Naive B cell (primary cell): Measurements from ENCODE around the gene CACNA2D3. TPM values are rescaled to one million over a fixed set of nuclear protein-coding genes. Genes with fewer than 3 reads are reported as not detected.

Source experiments
- ATAC-seq, 2 donors: fragments of 150-1000 bp; cut with Tn5 transposase; 2 replicates each; pipeline ENCODE4 v1.10.0; 2021; ENCODE audit warnings: low read depth in 2 of 2, mild to moderate bottlenecking in 2 of 2, moderate library complexity in 2 of 2
- DNase-seq: peaks from one replicate; pipeline ENCODE4 v3.0.0; 2022
- H3K27ac Mint-ChIP-seq, 6 donors: one replicate each; pipeline ENCODE4 v1.8.0; 2020 to 2022; ENCODE audit warnings: mild to moderate bottlenecking in 6 of 6, mixed read lengths in 6 of 6, moderate library complexity in 5 of 6, inconsistent platforms in 2 of 6
- H3K27me3 Mint-ChIP-seq, 3 donors: one replicate each; pipeline ENCODE4 v1.8.0; 2021 to 2022; ENCODE audit warnings: mixed read lengths in 3 of 3, mild to moderate bottlenecking in 1 of 3
- H3K36me3 Mint-ChIP-seq, 2 donors: one replicate each; pipeline ENCODE4 v1.8.0; 2020 to 2022; ENCODE audit warnings: mixed read lengths in 2 of 2, inconsistent platforms in 1 of 2, mild to moderate bottlenecking in 1 of 2
- H3K4me1 Mint-ChIP-seq, 3 donors: one replicate each; pipeline ENCODE4 v1.8.0; 2020 to 2022; ENCODE audit warnings: mixed read lengths in 3 of 3, inconsistent platforms in 1 of 3, mild to moderate bottlenecking in 1 of 3, moderate library complexity in 1 of 3
- H3K4me3 Mint-ChIP-seq, 8 donors: one replicate each; pipeline ENCODE4 v1.8.0; 2020 to 2022; ENCODE audit warnings: mild to moderate bottlenecking in 8 of 8, mixed read lengths in 8 of 8, moderate library complexity in 8 of 8, inconsistent platforms in 2 of 8
- H3K9me3 Mint-ChIP-seq, 7 donors: one replicate each; pipeline ENCODE4 v1.8.0; 2020 to 2022; ENCODE audit warnings: mixed read lengths in 7 of 7, mild to moderate bottlenecking in 5 of 7, inconsistent platforms in 2 of 7, moderate library complexity in 1 of 7
- polyA plus RNA-seq, 6 donors: library from polyadenylated mRNA; unstranded; fragments of 300-500 nt; fragmentation: Illumina TruSeq; gene quantifications; one replicate each; pipeline ENCODE4 v1.2.3, GENCODE V29; 2021; ENCODE audit warnings: low read depth in 6 of 6

CACNA2D3 gene
- polyA plus RNA-seq, 6 donors from 2014 or later: not detected

GRCh38 chr3:54846119-54846518 lies 723.8 kb downstream of the CACNA2D3 start:
- DNase-seq (no peak), ATAC-seq (no peak)
- Mint-ChIP-seq H3K27ac (no peak overlapping the region), H3K4me1 (no peaks in the 10 kb centered on the region), H3K9me3 (peaks cover 0 to 7% (median 2%) of the 10 kb centered on the region in 7 donors), H3K27me3 (peaks cover 0 to 11% (median 8%) of the 10 kb centered on the region in 3 donors), H3K4me3 (no peak overlapping the region), H3K36me3 (no peaks in the 10 kb centered on the region)

- Mint-ChIP-seq H3K4me3 (no peak overlapping the region), H3K36me3 (no peaks in the 10 kb centered on the region), H3K4me1 (no peaks in the 10 kb centered on the region), H3K27me3 (peaks cover 0 to 11% (median 8%) of the 10 kb centered on the region in 3 donors), H3K9me3 (peaks cover 0 to 7% (median 2%) of the 10 kb centered on the region in 7 donors), H3K27ac (no peak overlapping the region)
- DNase-seq (no peak), ATAC-seq (no peak)
Measured at GRCh38 chr3:54847361-54847760, 725.0 kb downstream of the CACNA2D3 start.

- no peak for DNase-seq
- H3K27me3 Mint-ChIP-seq: peaks cover 0 to under 1% (median under 1%) of the 10 kb centered on the region in 3 donors
- peaks cover 0 to 2% (median 0%) of the 10 kb centered on the region in 7 donors for H3K9me3 Mint-ChIP-seq
- H3K4me3 Mint-ChIP-seq: no peak overlapping the region
- H3K27ac Mint-ChIP-seq: no peak overlapping the region
- no peak for ATAC-seq
- no peaks in the 10 kb centered on the region for H3K4me1 Mint-ChIP-seq
- H3K36me3 Mint-ChIP-seq: no peaks in the 10 kb centered on the region
Measured at GRCh38 chr3:54849360-54849759, 727.0 kb downstream of the CACNA2D3 start.

GRCh38 chr3:54850484-54851018 lies 728.2 kb downstream of the CACNA2D3 start:
- ATAC-seq (no peak), DNase-seq (no peak)
- H3K9me3 Mint-ChIP-seq: peaks cover 0 to 2% (median 0%) of the 10 kb centered on the region in 7 donors
- peak overlapping the region in 1 of 6 donors; percentile 21 for H3K27ac Mint-ChIP-seq
- peaks cover 0 to 6% (median 5%) of the 10 kb centered on the region in 3 donors for H3K27me3 Mint-ChIP-seq
- no peaks in the 10 kb centered on the region for H3K4me1 Mint-ChIP-seq
- H3K4me3 Mint-ChIP-seq: no peak overlapping the region
- H3K36me3 Mint-ChIP-seq: no peaks in the 10 kb centered on the region

GRCh38 chr3:54853573-54854404 lies 731.4 kb downstream of the CACNA2D3 start:
- H3K4me3 Mint-ChIP-seq: no peak overlapping the region
- no peaks in the 10 kb centered on the region for H3K36me3 Mint-ChIP-seq
- H3K27me3 Mint-ChIP-seq: peaks cover 3 to 14% (median 13%) of the 10 kb centered on the region in 3 donors
- H3K4me1 Mint-ChIP-seq: no peaks in the 10 kb centered on the region
- no peak overlapping the region for H3K27ac Mint-ChIP-seq
- H3K9me3 Mint-ChIP-seq: peaks cover 0 to 2% (median 0%) of the 10 kb centered on the region in 7 donors
- ATAC-seq (no peak), DNase-seq (no peak)

GRCh38 chr3:54856271-54856670 lies 733.9 kb downstream of the CACNA2D3 start:
- H3K27me3 Mint-ChIP-seq: peaks cover 3 to 14% (median 13%) of the 10 kb centered on the region in 3 donors
- no peaks in the 10 kb centered on the region for H3K36me3 Mint-ChIP-seq

GRCh38 chr3:54857343-54857742 lies 735.0 kb downstream of the CACNA2D3 start:
- Mint-ChIP-seq H3K27me3 (peaks cover 3 to 14% (median 13%) of the 10 kb centered on the region in 3 donors), H3K36me3 (no peaks in the 10 kb centered on the region), H3K27ac (no peak overlapping the region), H3K9me3 (peaks cover 0 to 4% (median 0%) of the 10 kb centered on the region in 7 donors), H3K4me3 (no peak overlapping the region), H3K4me1 (no peaks in the 10 kb centered on the region)
- ATAC-seq: no peak
- no peak for DNase-seq

More at GRCh38 chr3:54856271-54856670, 733.9 kb downstream of the CACNA2D3 start:
- H3K9me3 Mint-ChIP-seq: peaks cover 0 to 2% (median 0%) of the 10 kb centered on the region in 7 donors
- H3K27ac Mint-ChIP-seq: no peak overlapping the region
- DNase-seq: no peak
- no peaks in the 10 kb centered on the region for H3K4me1 Mint-ChIP-seq
- no peak for ATAC-seq
- no peak overlapping the region for H3K4me3 Mint-ChIP-seq

- peaks cover 0 to 2% (median 0%) of the 10 kb centered on the region in 7 donors for H3K9me3 Mint-ChIP-seq
- H3K4me3 Mint-ChIP-seq: no peak overlapping the region
- ATAC-seq (no peak), DNase-seq (no peak)
- H3K4me1 Mint-ChIP-seq: no peaks in the 10 kb centered on the region
- no peak overlapping the region for H3K27ac Mint-ChIP-seq
- H3K27me3 Mint-ChIP-seq: peaks cover 3 to 14% (median 13%) of the 10 kb centered on the region in 3 donors
- no peaks in the 10 kb centered on the region for H3K36me3 Mint-ChIP-seq
Measured at GRCh38 chr3:54858093-54858785, 735.9 kb downstream of the CACNA2D3 start.

GRCh38 chr3:54859184-54859583 lies 736.8 kb downstream of the CACNA2D3 start:
- no peak for DNase-seq
- no peak overlapping the region for H3K4me3 Mint-ChIP-seq
- H3K27me3 Mint-ChIP-seq: peaks cover 3 to 14% (median 13%) of the 10 kb centered on the region in 3 donors
- no peak for ATAC-seq
- H3K36me3 Mint-ChIP-seq: no peaks in the 10 kb centered on the region
- no peak overlapping the region for H3K27ac Mint-ChIP-seq
- no peaks in the 10 kb centered on the region for H3K4me1 Mint-ChIP-seq
- H3K9me3 Mint-ChIP-seq: peaks cover 0 to 2% (median 0%) of the 10 kb centered on the region in 7 donors

GRCh38 chr3:54861248-54862067 lies 739.1 kb downstream of the CACNA2D3 start:
- H3K27ac Mint-ChIP-seq: no peak overlapping the region
- no peak overlapping the region for H3K4me3 Mint-ChIP-seq
- H3K36me3 Mint-ChIP-seq: no peaks in the 10 kb centered on the region
- peaks cover 0 to 1% (median 0%) of the 10 kb centered on the region in 3 donors for H3K27me3 Mint-ChIP-seq
- no peaks in the 10 kb centered on the region for H3K4me1 Mint-ChIP-seq
- ATAC-seq (no peak), DNase-seq (no peak)
- H3K9me3 Mint-ChIP-seq: peaks cover 0 to 2% (median 0%) of the 10 kb centered on the region in 7 donors

GRCh38 chr3:54862526-54862925 lies 740.2 kb downstream of the CACNA2D3 start:
- H3K27ac Mint-ChIP-seq: no peak overlapping the region
- no peaks in the 10 kb centered on the region for H3K27me3 Mint-ChIP-seq
- H3K9me3 Mint-ChIP-seq: peaks cover 0 to 7% (median 0%) of the 10 kb centered on the region in 7 donors
- no peaks in the 10 kb centered on the region for H3K4me1 Mint-ChIP-seq
- no peak overlapping the region for H3K4me3 Mint-ChIP-seq
- DNase-seq (no peak), ATAC-seq (no peak)
- no peaks in the 10 kb centered on the region for H3K36me3 Mint-ChIP-seq

GRCh38 chr3:54863366-54863765 lies 741.0 kb downstream of the CACNA2D3 start:
- Mint-ChIP-seq H3K4me3 (no peak overlapping the region), H3K36me3 (no peaks in the 10 kb centered on the region), H3K27ac (peak overlapping the region in 1 of 6 donors; percentile 69), H3K27me3 (no peaks in the 10 kb centered on the region), H3K9me3 (peaks cover 0 to 7% (median 0%) of the 10 kb centered on the region in 7 donors), H3K4me1 (no peaks in the 10 kb centered on the region)
- DNase-seq (no peak), ATAC-seq (no peak)

- Mint-ChIP-seq H3K4me3 (no peak overlapping the region), H3K27me3 (no peaks in the 10 kb centered on the region), H3K4me1 (no peaks in the 10 kb centered on the region), H3K27ac (no peak overlapping the region), H3K9me3 (peaks cover 0 to 7% (median 0%) of the 10 kb centered on the region in 7 donors), H3K36me3 (no peaks in the 10 kb centered on the region)
- ATAC-seq (no peak), DNase-seq (no peak)
Measured at GRCh38 chr3:54863786-54864185, 741.4 kb downstream of the CACNA2D3 start.
